ENCODE measurements around the gene KCNQ5.

Gene KCNQ5

GRCh38 chr6:73079978-73080377 is 458.1 kb downstream of the KCNQ5 start:
- Histone ChIP-seq H3K4me3 (ENCODE audit: severe bottlenecking) (no peak overlapping the region), H3K36me3 (ENCODE audit: low read depth) (no peaks in the 10 kb centered on the region), H3K4me1 (ENCODE audit: insufficient read depth, poor library complexity, severe bottlenecking) (peaks cover 17% of the 10 kb centered on the region), H3K27me3 (ENCODE audit: insufficient read depth, poor library complexity, severe bottlenecking) (no peaks in the 10 kb centered on the region), H3K27ac (ENCODE audit: poor library complexity, severe bottlenecking) (peak overlapping the region; percentile 61), H3K9me3 (ENCODE audit: severe bottlenecking) (no peaks in the 10 kb centered on the region)
- ATAC-seq (ENCODE audit: low read depth), result peak; percentile 45; the same call in 2 of the 3 replicates
- DNase-seq (ENCODE audit: low spot score), result no peak
- no peak for TF ChIP-seq CTCF (IDR thresholded peaks at IDR 0.05; ENCODE audit: poor library complexity, severe bottlenecking)

DNA sequence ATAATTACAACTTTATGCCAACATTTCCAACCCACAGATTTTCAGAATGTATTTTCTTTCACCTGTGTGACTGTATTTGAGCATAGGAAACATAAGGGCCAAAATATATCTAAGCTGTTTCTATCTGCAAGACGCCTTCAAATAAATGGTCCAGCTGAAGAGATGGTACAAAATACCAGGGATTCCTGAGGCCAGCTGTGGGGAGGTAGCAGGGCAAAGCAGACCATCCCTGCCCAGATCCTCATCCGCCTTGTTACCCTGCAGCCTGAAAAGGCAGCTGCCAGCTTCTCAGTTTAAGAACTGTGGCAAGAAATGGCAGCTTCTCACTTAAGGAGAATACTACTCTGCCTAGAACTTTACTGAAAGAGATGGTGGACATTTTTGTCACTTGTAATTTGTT is 460.1 kb downstream of the KCNQ5 start:
- Histone ChIP-seq H3K27me3 (ENCODE audit: insufficient read depth, poor library complexity, severe bottlenecking) (no peaks in the 10 kb centered on the region), H3K27ac (ENCODE audit: poor library complexity, severe bottlenecking) (no peak overlapping the region), H3K36me3 (ENCODE audit: low read depth) (no peaks in the 10 kb centered on the region), H3K9me3 (ENCODE audit: severe bottlenecking) (no peaks in the 10 kb centered on the region), H3K4me3 (ENCODE audit: severe bottlenecking) (no peak overlapping the region), H3K4me1 (ENCODE audit: insufficient read depth, poor library complexity, severe bottlenecking) (peaks cover 17% of the 10 kb centered on the region)
- no peak for TF ChIP-seq CTCF (IDR thresholded peaks at IDR 0.05; ENCODE audit: poor library complexity, severe bottlenecking)
- no peak for DNase-seq (ENCODE audit: low spot score)
- no peak for ATAC-seq (ENCODE audit: low read depth)

- Histone ChIP-seq H3K4me3 (ENCODE audit: severe bottlenecking) (no peak overlapping the region), H3K27me3 (ENCODE audit: insufficient read depth, poor library complexity, severe bottlenecking) (no peaks in the 10 kb centered on the region), H3K27ac (ENCODE audit: poor library complexity, severe bottlenecking) (no peak overlapping the region), H3K9me3 (ENCODE audit: severe bottlenecking) (no peaks in the 10 kb centered on the region), H3K4me1 (ENCODE audit: insufficient read depth, poor library complexity, severe bottlenecking) (peaks cover 16% of the 10 kb centered on the region), H3K36me3 (ENCODE audit: low read depth) (no peaks in the 10 kb centered on the region)
- DNase-seq (ENCODE audit: low spot score) (no peak), ATAC-seq (ENCODE audit: low read depth) (no peak)
- TF ChIP-seq CTCF (IDR thresholded peaks at IDR 0.05; ENCODE audit: poor library complexity, severe bottlenecking), result no peak
Observed at GRCh38 chr6:73083886-73084285, 462.0 kb downstream of the KCNQ5 start.

DNA sequence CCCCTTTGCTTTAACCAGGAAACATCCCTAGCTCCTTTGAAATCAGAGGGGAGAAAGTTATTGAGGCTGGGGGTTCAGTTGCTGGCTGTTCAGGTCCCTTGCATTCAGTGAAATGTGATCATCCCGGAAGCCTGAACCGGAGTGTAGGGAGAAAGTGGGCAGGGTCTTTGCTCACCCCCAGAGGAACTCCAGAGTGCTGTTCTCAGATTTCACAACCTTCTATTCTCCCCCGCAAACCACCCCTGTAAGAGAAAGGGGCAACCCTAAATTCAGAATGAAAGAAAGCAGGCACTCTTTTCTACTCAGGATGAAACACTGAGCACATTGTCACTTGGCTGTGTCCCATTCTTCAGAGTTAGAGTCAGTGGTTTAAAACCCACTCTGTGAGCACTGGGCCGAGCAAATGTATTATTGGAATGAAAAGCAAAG is 463.6 kb downstream of the KCNQ5 start:
- Histone ChIP-seq H3K4me3 (ENCODE audit: severe bottlenecking) (no peak overlapping the region), H3K9me3 (ENCODE audit: severe bottlenecking) (no peaks in the 10 kb centered on the region), H3K27ac (ENCODE audit: poor library complexity, severe bottlenecking) (no peak overlapping the region), H3K4me1 (ENCODE audit: insufficient read depth, poor library complexity, severe bottlenecking) (peaks cover under 1% of the 10 kb centered on the region), H3K27me3 (ENCODE audit: insufficient read depth, poor library complexity, severe bottlenecking) (no peaks in the 10 kb centered on the region), H3K36me3 (ENCODE audit: low read depth) (no peaks in the 10 kb centered on the region)
- DNase-seq (ENCODE audit: low spot score), result no peak
- no peak for TF ChIP-seq CTCF (IDR thresholded peaks at IDR 0.05; ENCODE audit: poor library complexity, severe bottlenecking)
- ATAC-seq (ENCODE audit: low read depth), result no peak

GRCh38 chr6:73086726-73087125 is 464.9 kb downstream of the KCNQ5 start:
- no peak overlapping the region for H3K27ac ChIP-seq (ENCODE audit: poor library complexity, severe bottlenecking)
- H3K9me3 ChIP-seq (ENCODE audit: severe bottlenecking), result no peaks in the 10 kb centered on the region
- DNase-seq (ENCODE audit: low spot score) (no peak), ATAC-seq (ENCODE audit: low read depth) (no peak)
- TF ChIP-seq CTCF (IDR thresholded peaks at IDR 0.05; ENCODE audit: poor library complexity, severe bottlenecking), result no peak
- H3K27me3 ChIP-seq (ENCODE audit: insufficient read depth, poor library complexity, severe bottlenecking), result no peaks in the 10 kb centered on the region
- no peaks in the 10 kb centered on the region for H3K36me3 ChIP-seq (ENCODE audit: low read depth)
- no peaks in the 10 kb centered on the region for H3K4me1 ChIP-seq (ENCODE audit: insufficient read depth, poor library complexity, severe bottlenecking)
- no peak overlapping the region for H3K4me3 ChIP-seq (ENCODE audit: severe bottlenecking)

Measured in RWPE2 (cell line).